GM18526 (cell line): Measurements from ENCODE around the gene ZNF837.

Experiments used
- POLR2A ChIP-seq: IDR thresholded peaks from 3 replicates; pipeline ENCODE4 v1.6.1; 2011; ENCODE audit not compliant: insufficient read length; ENCODE audit errors: extremely low read depth

Gene ZNF837

GRCh38 chr19:58326501-58326913 lies 54.3 kb downstream of the ZNF837 start:
- TF ChIP-seq POLR2A = no peak

DNA sequence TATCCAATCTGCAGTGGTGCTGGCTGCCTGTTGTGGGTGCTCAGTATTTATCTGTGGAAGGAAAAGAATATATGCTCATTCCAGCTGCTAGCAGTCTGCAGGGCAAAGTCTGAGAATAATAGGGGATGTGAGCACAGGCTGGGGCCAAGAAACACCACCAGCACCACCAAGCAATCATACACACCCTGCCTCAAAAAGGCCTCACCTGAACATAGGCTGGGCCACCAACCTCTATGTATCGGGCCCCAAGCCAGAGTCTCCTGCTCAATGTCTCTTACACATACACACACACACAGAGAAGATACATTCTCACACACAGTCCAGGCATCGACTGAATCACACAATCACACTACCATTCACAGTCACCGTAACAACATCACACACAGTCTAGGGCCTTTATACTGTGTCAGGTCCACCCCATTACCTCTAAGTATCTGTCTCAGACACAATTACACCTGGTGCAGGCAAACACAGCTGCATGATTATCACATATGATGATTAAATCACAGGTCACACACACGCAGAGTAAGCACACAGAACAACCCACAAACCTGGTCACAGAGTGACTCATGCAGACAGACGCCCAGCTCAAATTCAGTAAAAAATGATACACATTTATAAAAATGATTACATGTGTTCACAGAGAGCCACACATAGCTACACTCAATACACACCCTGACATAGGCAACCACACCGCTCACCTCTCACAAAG lies 55.4 kb downstream of the ZNF837 start:
- no peak for TF ChIP-seq POLR2A

DNA sequence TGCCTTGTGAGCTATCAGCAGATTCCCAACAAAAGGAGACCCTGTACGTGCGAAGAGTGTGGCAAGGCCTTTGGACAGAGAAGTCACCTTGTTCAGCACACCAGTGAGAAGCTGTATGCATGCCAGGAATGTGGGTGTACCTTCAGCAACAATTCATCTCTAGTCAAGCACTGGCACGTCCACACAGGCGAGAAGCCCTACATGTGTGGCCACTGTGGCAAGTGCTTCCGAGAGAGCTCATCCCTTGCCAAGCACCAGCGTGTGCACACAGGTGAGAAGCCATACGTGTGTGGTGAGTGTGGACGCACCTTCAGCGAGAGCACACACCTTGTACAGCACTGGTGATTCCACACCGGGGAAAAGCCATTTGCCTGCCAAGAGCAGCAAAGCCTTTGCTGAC lies 61.6 kb downstream of the ZNF837 start:
- TF ChIP-seq POLR2A = no peak

GRCh38 chr19:58318297-58318696 lies 62.5 kb downstream of the ZNF837 start:
- TF ChIP-seq POLR2A = no peak
